GM23248 (cell line): ENCODE measurements around the gene CAB39. TPM values are rescaled to one million over a fixed set of nuclear protein-coding genes. Genes with fewer than 3 reads are reported as not detected.

Experiments
- DNase-seq: peaks from one replicate; pipeline ENCODE4 v3.0.0-alpha.2; 2015
- H2AFZ ChIP-seq: fragments of 200-600 bp; sonication (generic); 2 replicates; pipeline ENCODE4 v1.6.1; 2016; ENCODE audit warnings: antibody characterized with exemption
- H3F3A ChIP-seq: fragments of 200-600 bp; sonication (generic); 2 replicates; pipeline ENCODE4 v1.6.1; 2016; ENCODE audit warnings: mild to moderate bottlenecking, antibody characterized with exemption, mixed run types; ENCODE audit not compliant: insufficient read depth
- H3K27ac ChIP-seq: fragments of 200-600 bp; sonication (generic); 2 replicates; pipeline ENCODE4 v1.5.1; 2016; ENCODE audit warnings: mild to moderate bottlenecking
- H3K27me3 ChIP-seq: fragments of 200-600 bp; sonication (generic); replicated peaks from 2 replicates; pipeline ENCODE4 v1.6.1; 2016; ENCODE audit warnings: mild to moderate bottlenecking; ENCODE audit not compliant: insufficient read depth
- H3K36me3 ChIP-seq: fragments of 200-600 bp; sonication (generic); 2 replicates; pipeline ENCODE4 v1.6.1; 2016; ENCODE audit warnings: low read depth, mild to moderate bottlenecking
- H3K4me1 ChIP-seq: fragments of 200-600 bp; sonication (generic); 2 replicates; pipeline ENCODE4 v1.6.1; 2016; ENCODE audit warnings: mild to moderate bottlenecking; ENCODE audit not compliant: insufficient read depth
- H3K4me2 ChIP-seq: fragments of 200-600 bp; sonication (generic); one replicate; pipeline ENCODE4 v1.6.1; 2016; ENCODE audit warnings: mild to moderate bottlenecking; ENCODE audit not compliant: unreplicated experiment
- H3K4me3 ChIP-seq: fragments of 200-600 bp; sonication (generic); 2 replicates; pipeline ENCODE4 v1.5.1; 2016; ENCODE audit warnings: mild to moderate bottlenecking
- H3K79me2 ChIP-seq: fragments of 200-600 bp; sonication (generic); 2 replicates; pipeline ENCODE4 v1.6.1; 2016; ENCODE audit warnings: mild to moderate bottlenecking; ENCODE audit not compliant: insufficient read depth
- H3K9ac ChIP-seq: fragments of 200-600 bp; sonication (generic); 2 replicates; pipeline ENCODE4 v1.6.1; 2016; ENCODE audit warnings: mild to moderate bottlenecking
- H3K9me2 ChIP-seq: fragments of 200-600 bp; sonication (generic); 2 replicates; pipeline ENCODE4 v1.6.1; 2016; ENCODE audit warnings: mixed run types, mild to moderate bottlenecking, moderate library complexity; ENCODE audit not compliant: insufficient read depth
- H3K9me3 ChIP-seq: fragments of 200-600 bp; sonication (generic); one replicate; pipeline ENCODE4 v1.6.1; 2017; ENCODE audit warnings: low read depth
- H4K20me1 ChIP-seq: fragments of 200-600 bp; sonication (generic); 2 replicates; pipeline ENCODE4 v1.6.0; 2016; ENCODE audit not compliant: insufficient read depth
- EZH2 ChIP-seq: fragments of 200-600 bp; sonication (generic); IDR thresholded peaks from 2 replicates; pipeline ENCODE4 v1.6.1; 2018; ENCODE audit warnings: antibody characterized with exemption, mild to moderate bottlenecking; ENCODE audit not compliant: insufficient read depth, poor library complexity, severe bottlenecking
- EZH2phosphoT487 ChIP-seq: fragments of 200-600 bp; sonication (generic); IDR thresholded peaks from 2 replicates; pipeline ENCODE4 v1.6.1; 2018; ENCODE audit warnings: antibody characterized with exemption, moderate library complexity, mild to moderate bottlenecking, low read depth; ENCODE audit not compliant: insufficient read depth
- whole genome bisulfite sequencing, 2 experiments: methylation state at CpG; one replicate each; pipeline ENCODE4 v1.1.6; 2015 to 2017; ENCODE audit warnings: low lambda C conversion rate in 2 of 2, low coverage in 1 of 2; ENCODE audit errors: missing lambda C conversion rate in 2 of 2; 5-methylcytosine and 5-hydroxymethylcytosine counted together
- in situ Hi-C: fragments of 300-500 bp; cut with MboI; formaldehyde crosslinking; loops from 2 replicates; pipeline ENCODE4 v1.15.0; 2020
- polyA plus RNA-seq: library from polyadenylated mRNA; unstranded; fragments of >200 nt; fragmentation: Nextera tagmentation; extraction: Ambion mirVana; gene quantifications from 2 replicates; pipeline ENCODE4 v1.2.1, GENCODE V29; 2016
- total RNA-seq: library from RNA; depleted of rRNA; stranded (reverse); fragments of >200 nt; shearing (Covaris generic); gene quantifications from 2 replicates; pipeline ENCODE4 v1.2.3, GENCODE V29; 2014

CAB39 gene
- total and polyA plus RNA-seq, 2 experiments from 2014 or later: 22.7 to 52.1 TPM

DNA sequence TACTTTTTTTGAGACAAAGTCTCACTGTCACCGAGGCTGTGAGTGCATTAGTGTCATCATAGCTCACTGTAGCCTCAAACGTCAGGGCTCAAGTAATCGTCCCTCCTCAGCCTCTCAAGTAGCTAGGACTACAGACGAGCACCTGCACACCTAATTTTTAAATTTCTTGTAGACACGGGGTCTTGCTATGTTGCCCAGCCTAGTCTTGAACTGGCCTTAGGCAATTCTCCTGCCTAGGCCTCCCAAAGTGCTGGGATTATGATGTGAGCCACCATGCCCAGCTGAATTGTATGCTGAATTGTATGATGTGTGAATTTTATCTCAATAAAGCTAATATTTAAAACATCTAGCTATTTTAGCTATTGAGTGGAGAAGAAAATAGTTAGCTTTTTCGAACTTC is 18.9 kb downstream of the CAB39 start:
- Histone ChIP-seq H4K20me1 (peaks cover 15% of the 10 kb centered on the region; the same call in 1 of the 2 replicates), H3K9ac (no peak overlapping the region), H3K79me2 (peaks cover 100% of the 10 kb centered on the region), H3K4me1 (no peaks in the 10 kb centered on the region), H3K36me3 (no peaks in the 10 kb centered on the region), H3K9me2 (no peaks in the 10 kb centered on the region), H3K27me3 (no peaks in the 10 kb centered on the region), H3F3A (no peaks in the 10 kb centered on the region), H3K9me3 (no peaks in the 10 kb centered on the region), H3K27ac (no peak overlapping the region), H3K4me3 (no peak overlapping the region), H2AFZ (no peak overlapping the region), H3K4me2 (no peak overlapping the region)
- in situ Hi-C loops: no loop called here
- DNase-seq: no peak
- 96 to 99% methylated on average over 6 of the region's 6 CpGs for WGBS, 2 experiments
- TF ChIP-seq EZH2phosphoT487 (no peak), EZH2 (no peak)

DNA sequence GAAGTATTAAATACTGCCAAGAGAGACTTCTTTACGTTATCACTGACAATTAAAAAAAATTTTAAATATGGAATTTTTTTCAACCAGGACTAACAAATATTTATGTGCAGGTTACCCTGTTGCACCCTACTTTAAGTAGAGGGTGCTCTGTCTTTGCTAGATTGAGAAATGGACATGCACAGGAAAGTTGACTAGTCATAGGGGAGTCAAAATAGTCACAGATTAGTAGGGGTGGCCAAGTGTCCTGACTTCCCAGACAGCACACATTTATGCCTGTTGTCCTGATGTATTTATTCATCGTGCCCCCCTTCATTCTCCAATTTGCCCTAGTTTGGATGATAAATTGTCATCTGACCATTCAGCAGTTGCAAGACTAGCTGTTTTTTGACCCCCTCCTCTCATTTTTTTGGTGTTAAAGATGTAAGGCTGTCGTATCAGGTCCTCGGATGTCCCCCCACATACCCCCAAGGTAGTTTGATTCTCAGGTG is 20.3 kb downstream of the CAB39 start:
- Histone ChIP-seq H3K9me3 (no peaks in the 10 kb centered on the region), H3K9me2 (no peaks in the 10 kb centered on the region), H3K79me2 (peaks cover 100% of the 10 kb centered on the region), H2AFZ (no peak overlapping the region), H3K27me3 (no peaks in the 10 kb centered on the region), H4K20me1 (peaks cover 15% of the 10 kb centered on the region; the same call in 1 of the 2 replicates), H3K36me3 (no peaks in the 10 kb centered on the region), H3F3A (no peaks in the 10 kb centered on the region), H3K4me1 (no peaks in the 10 kb centered on the region), H3K4me2 (no peak overlapping the region), H3K27ac (no peak overlapping the region), H3K4me3 (no peak overlapping the region), H3K9ac (no peak overlapping the region)
- no peak for DNase-seq
- WGBS, 2 experiments: 94 to 98% methylated on average over 4 of the region's 4 CpGs
- TF ChIP-seq EZH2 (no peak), EZH2phosphoT487 (no peak)
- in situ Hi-C loops: no loop called here

DNA sequence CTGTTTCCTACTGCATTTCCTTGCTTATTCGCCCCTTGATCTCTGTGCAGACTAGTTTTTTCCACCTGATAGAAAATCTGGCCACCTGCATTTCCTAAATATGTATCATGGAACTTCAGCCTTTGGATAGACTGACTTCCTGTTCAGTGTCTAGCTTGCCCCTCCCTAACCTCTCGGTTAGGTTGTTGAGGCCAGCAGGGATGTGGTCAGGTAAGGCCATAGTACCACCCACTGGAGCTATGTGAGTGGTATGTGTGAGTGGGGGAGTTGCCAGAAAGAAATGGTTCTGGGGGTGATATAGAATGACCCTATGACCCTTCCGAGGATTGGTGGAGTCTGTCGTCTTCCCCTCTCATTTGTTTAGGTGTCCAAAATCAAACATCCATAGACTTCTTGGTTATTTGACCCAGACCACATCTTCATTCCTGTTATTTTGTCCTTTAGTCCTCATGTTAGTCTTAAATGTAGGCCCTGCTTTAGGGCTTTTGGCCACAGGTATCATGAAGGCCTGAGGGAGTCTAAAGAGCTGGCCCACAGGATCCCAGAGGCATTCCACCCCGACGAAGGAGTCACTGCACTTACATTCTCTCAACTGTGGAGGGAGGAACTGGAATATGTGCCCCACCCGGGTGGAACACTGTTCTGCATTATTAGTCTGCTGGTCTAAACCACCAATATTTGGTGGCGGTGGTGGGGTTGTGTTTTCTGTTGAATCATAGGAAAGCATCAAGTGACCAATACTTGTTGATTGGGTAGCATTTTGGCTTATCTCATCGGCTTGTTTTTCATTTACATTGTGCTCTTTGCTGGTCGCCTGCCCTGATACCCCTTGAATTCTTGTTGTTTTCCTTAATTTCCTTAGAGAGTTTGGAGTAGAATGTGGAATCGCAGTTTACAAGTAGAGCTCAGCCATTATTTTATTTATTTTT is 21.9 kb downstream of the CAB39 start:
- TF ChIP-seq EZH2phosphoT487 (no peak), EZH2 (no peak)
- Histone ChIP-seq H4K20me1 (peaks cover 15% of the 10 kb centered on the region; the same call in 1 of the 2 replicates), H3K9me3 (no peaks in the 10 kb centered on the region), H3K79me2 (peaks cover 100% of the 10 kb centered on the region), H3K27me3 (no peaks in the 10 kb centered on the region), H3F3A (no peaks in the 10 kb centered on the region), H3K4me1 (peaks cover 11% of the 10 kb centered on the region), H3K27ac (no peak overlapping the region), H3K4me3 (no peak overlapping the region), H3K9me2 (no peaks in the 10 kb centered on the region), H2AFZ (no peak overlapping the region), H3K4me2 (no peak overlapping the region), H3K9ac (no peak overlapping the region), H3K36me3 (peaks cover under 1% of the 10 kb centered on the region; the same call in 1 of the 2 replicates)
- no peak for DNase-seq
- 92 to 94% methylated on average over 11 of the region's 11 CpGs for WGBS, 2 experiments
- in situ Hi-C loops: no loop called here

DNA sequence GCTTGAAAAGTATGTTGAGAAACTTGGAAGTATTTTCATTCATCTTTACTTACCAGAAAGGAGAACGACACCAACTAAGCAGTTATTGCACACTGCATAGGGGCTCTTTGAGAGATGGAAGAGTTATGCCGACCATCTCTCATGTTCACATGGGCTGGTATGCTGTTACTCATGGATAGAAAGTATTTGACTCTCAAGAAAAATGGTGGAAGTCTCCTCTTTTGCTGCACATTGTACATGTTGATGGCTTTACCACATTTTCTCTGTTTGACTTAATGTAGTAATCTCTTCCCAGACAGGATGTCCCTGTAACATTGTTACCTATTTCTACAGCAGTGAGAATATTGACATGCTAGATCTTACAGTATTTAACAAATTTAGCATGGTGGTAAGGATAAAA is 23.2 kb downstream of the CAB39 start:
- Histone ChIP-seq H3K27me3 (no peaks in the 10 kb centered on the region), H4K20me1 (peaks cover 10% of the 10 kb centered on the region; the same call in 1 of the 2 replicates), H3K4me1 (peaks cover 11% of the 10 kb centered on the region), H3K9me3 (no peaks in the 10 kb centered on the region), H3K36me3 (peaks cover 5% of the 10 kb centered on the region; the same call in 1 of the 2 replicates), H2AFZ (no peak overlapping the region), H3K9me2 (no peaks in the 10 kb centered on the region), H3F3A (no peaks in the 10 kb centered on the region), H3K4me2 (no peak overlapping the region), H3K27ac (no peak overlapping the region), H3K79me2 (peaks cover 100% of the 10 kb centered on the region), H3K4me3 (no peak overlapping the region), H3K9ac (no peak overlapping the region)
- 67 to 86% methylated on average over 2 of the region's 2 CpGs for WGBS, 2 experiments
- in situ Hi-C loops: no loop called here
- DNase-seq: no peak
- no peak for TF ChIP-seq EZH2phosphoT487
